Lower leg skin (tissue), 4 donors: Measurements from ENCODE around the gene TOX2. TPM values are rescaled to one million over a fixed set of nuclear protein-coding genes. Genes with fewer than 3 reads are reported as not detected.

Experiments
- DNase-seq, 2 donors: peaks; one replicate each; pipeline ENCODE4 v3.0.0-alpha.2; 2019; ENCODE audit warnings: low spot score in 2 of 2
- H3K4me3 ChIP-seq: fragments of 200-600 bp; sonication (generic); 2 replicates; pipeline ENCODE4 v1.5.1; 2017; ENCODE audit warnings: mild to moderate bottlenecking, low read depth; ENCODE audit not compliant: poor library complexity, severe bottlenecking
- POLR2A ChIP-seq, 2 donors: fragments of 450-650 bp; IDR thresholded peaks; one replicate each; pipeline ENCODE4 v1.6.1; 2016 to 2017; ENCODE audit warnings: antibody characterized with exemption in 2 of 2, mild to moderate bottlenecking in 1 of 2, moderate library complexity in 1 of 2
- WGBS, 2 donors: methylation state at CpG; one replicate each; pipeline ENCODE4 v1.1.5; 2018; 5-methylcytosine and 5-hydroxymethylcytosine counted together
- intact Hi-C: fragments of 100-400 bp; cut with DNase I; formaldehyde crosslinking; loops from one replicate; pipeline ENCODE4 v1.15.0; 2023; ENCODE audit warnings: low total_unique reads
- total RNA-seq, 4 donors: library from RNA; depleted of rRNA; stranded (reverse); fragments of >200 nt; gene quantifications; one replicate each; pipeline ENCODE4 v1.1.0, GENCODE V29; 2016
- TF ChIP-seq, protein P1 (sequence below), 3 donors: fragments of 450-650 bp; IDR thresholded peaks; one replicate each; pipeline ENCODE4 v1.5.1; 2016; ENCODE audit warnings: antibody characterized with exemption in 3 of 3, mild to moderate bottlenecking in 3 of 3, moderate library complexity in 2 of 3

Gene TOX2
- total RNA-seq, 4 donors from 2014 or later: 1.8 to 5.2 (median 1.9) TPM

DNA sequence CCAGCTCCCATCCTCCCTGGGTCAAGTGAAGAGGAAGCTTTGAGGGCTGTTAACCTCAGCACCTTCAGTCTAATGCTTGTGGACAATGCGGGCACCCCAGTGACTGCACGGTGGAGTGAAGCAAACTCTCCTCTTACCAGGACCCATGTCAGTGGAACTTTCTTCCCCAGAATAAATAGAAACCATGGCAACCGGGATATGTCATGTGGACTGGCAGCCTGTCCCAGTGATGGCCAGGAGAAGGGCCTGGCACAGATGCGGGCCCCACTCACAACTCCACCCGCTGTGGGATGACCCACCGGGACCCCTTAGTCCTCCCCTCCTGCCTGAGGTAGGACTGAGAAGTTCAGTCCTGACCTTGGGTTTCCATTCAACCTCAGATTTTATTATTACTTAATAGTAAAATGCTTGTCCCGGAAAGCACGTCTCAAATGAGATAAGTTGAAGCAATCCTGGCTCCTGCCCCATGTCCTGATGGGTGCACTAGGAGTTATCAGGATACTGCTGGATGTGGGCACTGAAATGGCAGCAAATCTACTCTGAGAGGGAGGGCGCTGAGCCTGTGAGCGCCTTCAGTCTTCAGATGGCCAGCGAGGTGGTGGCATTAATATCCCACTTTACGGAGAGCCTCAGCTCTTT lies 23.5 kb downstream of the TOX2 start:
- H3K4me3 ChIP-seq: no peak overlapping the region
- no peak for TF ChIP-seq POLR2A (IDR thresholded peaks at IDR 0.05)
- TF ChIP-seq, protein P1, sequence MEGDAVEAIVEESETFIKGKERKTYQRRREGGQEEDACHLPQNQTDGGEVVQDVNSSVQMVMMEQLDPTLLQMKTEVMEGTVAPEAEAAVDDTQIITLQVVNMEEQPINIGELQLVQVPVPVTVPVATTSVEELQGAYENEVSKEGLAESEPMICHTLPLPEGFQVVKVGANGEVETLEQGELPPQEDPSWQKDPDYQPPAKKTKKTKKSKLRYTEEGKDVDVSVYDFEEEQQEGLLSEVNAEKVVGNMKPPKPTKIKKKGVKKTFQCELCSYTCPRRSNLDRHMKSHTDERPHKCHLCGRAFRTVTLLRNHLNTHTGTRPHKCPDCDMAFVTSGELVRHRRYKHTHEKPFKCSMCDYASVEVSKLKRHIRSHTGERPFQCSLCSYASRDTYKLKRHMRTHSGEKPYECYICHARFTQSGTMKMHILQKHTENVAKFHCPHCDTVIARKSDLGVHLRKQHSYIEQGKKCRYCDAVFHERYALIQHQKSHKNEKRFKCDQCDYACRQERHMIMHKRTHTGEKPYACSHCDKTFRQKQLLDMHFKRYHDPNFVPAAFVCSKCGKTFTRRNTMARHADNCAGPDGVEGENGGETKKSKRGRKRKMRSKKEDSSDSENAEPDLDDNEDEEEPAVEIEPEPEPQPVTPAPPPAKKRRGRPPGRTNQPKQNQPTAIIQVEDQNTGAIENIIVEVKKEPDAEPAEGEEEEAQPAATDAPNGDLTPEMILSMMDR (IDR thresholded peaks at IDR 0.05): no peak
- DNase-seq: no peak
- intact Hi-C loops: no loop called here
- WGBS, 2 donors: 78 to 89% methylated on average over 12 of the region's 12 CpGs

- intact Hi-C loops: no loop called here
- TF ChIP-seq, protein P1 (IDR thresholded peaks at IDR 0.05): no peak
- no peak for TF ChIP-seq POLR2A (IDR thresholded peaks at IDR 0.05)
- peak in 1 of 2 donors; percentile 53 for DNase-seq
- WGBS, 2 donors: 44 to 54% methylated on average over 9 of the region's 9 CpGs
- H3K4me3 ChIP-seq: no peak overlapping the region
These were observed 24.5 kb downstream of the TOX2 start for GRCh38 chr20:43938932-43939761.

DNA sequence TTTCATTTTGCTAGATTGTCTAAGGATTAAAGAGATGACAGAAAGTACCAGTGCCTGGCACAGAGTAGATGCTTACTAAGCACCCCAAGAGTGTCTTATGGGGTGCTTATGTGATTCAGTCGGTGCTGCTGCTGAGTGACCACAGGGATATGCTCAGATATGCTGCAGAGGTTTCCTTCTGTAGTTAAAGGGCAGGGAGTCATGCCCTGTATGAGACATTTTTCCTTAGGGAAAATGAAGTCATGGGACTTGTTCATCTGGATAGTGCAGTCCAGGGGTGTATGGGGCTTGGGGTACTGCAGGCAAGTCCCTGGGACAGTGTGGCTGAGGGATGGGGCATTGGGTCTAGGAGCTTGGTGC lies 25.1 kb downstream of the TOX2 start:
- intact Hi-C loops: no loop called here
- WGBS, 2 donors: 33 to 60% methylated on average over 1 of the region's 1 CpG
- TF ChIP-seq POLR2A (IDR thresholded peaks at IDR 0.05): no peak
- TF ChIP-seq, protein P1 (IDR thresholded peaks at IDR 0.05): no peak
- DNase-seq: no peak
- H3K4me3 ChIP-seq: no peak overlapping the region

DNA sequence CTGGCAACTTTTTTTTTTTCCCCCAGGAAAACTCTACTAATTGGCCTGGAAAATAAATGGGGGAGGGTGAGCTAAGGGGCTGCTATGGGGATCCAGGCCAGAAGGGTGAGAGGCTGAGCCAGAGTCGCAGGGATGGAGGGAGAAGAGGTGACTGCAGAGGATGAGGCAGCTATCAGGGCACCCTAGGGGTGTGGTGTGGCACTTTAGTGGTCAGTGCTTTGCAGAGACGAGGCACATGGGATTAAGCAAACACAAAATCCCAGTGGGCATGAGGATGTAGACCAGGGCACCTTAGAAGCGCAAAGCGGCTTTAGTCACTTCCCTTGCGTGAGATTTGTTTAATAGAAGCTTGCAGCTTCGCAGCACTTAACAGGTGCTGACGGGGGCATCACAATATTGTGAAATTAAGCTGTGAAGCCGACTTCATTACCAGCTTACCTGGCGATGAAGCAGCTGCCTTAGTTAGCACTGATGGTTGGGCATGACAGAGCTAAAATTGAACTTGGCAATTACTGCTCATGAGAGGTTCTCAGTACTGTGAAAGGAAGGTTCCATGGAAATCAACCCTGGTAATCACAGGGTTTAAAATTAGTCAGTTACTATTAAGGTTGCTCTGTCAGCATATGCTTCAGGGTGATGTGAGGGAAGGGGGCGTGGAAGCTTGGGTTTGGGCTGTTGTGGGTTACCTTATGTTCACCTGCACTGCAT lies 26.0 kb downstream of the TOX2 start:
- intact Hi-C loops: no loop called here
- 76 to 85% methylated on average over 10 of the region's 10 CpGs for WGBS, 2 donors
- TF ChIP-seq, protein P1 (IDR thresholded peaks at IDR 0.05): no peak
- no peak for TF ChIP-seq POLR2A (IDR thresholded peaks at IDR 0.05)
- H3K4me3 ChIP-seq: no peak overlapping the region
- DNase-seq: no peak

DNA sequence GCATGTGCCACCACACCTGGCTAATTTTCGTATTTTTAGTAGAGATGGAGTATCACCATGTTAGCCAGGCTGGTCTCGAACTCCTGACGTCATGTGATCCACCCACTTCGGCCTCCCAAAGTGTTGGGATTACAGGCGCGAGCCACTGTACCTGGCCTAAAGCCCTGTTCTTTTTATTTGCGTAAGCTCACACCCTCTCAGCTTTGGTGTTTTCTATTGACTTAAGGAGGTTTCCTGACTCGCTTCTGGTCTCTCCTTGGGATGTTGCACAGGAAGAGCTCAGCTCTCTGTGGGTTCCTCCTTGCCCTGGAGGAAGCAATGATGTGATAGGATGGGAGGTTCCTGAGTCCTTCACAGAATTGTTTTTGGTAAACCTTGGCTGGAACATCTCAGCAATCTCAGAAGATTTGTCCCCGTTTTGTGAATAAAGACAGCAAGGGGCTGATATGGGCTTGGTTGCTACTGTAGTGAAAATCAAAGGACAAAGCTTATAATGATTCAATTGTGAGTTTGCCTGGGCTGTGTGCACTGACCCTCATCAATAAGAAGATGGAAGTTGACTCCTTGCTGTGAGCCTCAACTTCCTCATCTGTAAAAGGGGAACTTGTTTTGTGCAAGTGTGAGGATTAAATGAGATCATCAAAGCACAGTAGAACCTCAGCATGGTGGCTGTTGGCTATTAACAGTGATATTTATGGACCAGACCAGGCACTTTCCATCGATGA lies 27.0 kb downstream of the TOX2 start:
- no peak for DNase-seq
- no peak overlapping the region for H3K4me3 ChIP-seq
- TF ChIP-seq POLR2A (IDR thresholded peaks at IDR 0.05): no peak
- TF ChIP-seq, protein P1 (IDR thresholded peaks at IDR 0.05): no peak
- intact Hi-C loops: no loop called here
- WGBS, 2 donors: 58 to 70% methylated on average over 10 of the region's 10 CpGs
